GM18526 (cell line): ENCODE results near the gene A3GALT2.

Experiments used
- POLR2A ChIP-seq: IDR thresholded peaks from 3 replicates; pipeline ENCODE4 v1.6.1; 2011; ENCODE audit not compliant: insufficient read length; ENCODE audit errors: extremely low read depth

The A3GALT2 gene

DNA sequence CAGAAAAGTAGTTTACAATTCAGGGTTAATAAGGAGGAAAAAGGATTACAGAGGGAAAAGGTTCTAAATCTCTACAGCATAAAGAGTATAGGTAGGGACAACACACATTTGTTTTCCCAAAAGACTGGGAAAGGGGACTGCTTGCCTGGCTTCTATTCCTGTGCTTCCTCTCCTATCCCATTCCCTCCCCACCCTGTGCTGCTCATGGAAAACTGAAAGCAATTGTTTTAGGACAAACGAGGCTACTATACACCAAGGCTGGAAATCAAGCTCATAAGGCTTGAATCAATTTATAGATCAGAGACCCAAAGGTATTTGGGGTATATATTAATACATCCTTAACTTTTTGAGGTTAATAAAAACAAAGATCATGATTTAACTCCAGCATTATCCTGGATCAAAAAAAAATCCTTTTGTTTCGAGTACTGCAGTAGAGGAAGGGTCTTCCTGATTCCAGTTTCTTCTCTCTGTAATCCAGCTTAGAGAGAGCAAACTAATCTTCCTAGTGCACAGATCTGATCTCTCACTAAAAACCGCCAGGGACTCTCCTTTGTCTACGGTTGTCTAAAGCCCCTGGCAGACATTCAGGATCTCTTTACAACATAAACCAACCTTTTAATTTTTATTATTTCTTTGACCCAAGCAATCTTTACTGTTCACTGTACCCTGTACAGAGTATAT is 37.4 kb upstream of the A3GALT2 start:
- no peak for TF ChIP-seq POLR2A

DNA sequence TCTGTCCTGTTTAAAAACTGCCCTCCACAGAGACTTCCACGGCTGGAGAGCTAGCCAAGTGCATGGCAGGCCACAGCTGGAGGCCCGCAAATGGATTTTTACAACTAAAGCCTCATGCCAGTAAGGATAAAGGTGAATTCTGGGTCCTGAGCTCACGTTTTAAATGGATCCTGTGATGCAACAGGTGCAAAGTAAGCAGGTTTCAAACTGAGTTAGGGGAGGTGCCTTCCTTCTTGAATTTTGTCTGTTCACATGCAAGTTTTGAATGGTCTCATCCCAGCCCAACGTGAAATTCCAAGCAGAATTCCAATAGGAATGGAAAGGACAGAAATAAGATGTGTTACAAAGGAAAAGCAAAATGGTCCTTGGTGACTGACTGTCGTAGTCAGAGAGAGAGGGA is 36.2 kb upstream of the A3GALT2 start:
- TF ChIP-seq POLR2A: no peak

GRCh38 chr1:33354707-33355316 is 33.9 kb upstream of the A3GALT2 start:
- TF ChIP-seq POLR2A: no peak

DNA sequence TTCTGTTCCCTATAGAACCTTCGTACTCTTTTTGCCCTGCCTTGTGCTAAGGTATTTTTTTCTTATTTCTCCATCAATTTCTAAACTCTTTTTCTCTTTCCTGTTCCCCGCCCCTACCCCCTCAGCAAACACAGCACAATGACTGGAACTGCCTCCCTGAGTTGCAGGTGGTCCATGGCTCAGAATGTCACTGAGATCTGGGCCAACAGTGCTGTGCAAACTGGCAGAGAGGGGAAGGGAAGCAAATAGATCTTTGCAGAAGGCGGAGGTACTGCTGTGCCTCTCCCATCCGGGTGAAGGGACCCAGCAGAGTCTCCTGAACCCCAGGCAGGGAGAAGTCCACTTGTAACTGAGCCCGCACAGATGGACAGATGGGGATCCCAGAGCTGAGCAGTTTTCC is 32.6 kb upstream of the A3GALT2 start:
- TF ChIP-seq POLR2A: no peak

DNA sequence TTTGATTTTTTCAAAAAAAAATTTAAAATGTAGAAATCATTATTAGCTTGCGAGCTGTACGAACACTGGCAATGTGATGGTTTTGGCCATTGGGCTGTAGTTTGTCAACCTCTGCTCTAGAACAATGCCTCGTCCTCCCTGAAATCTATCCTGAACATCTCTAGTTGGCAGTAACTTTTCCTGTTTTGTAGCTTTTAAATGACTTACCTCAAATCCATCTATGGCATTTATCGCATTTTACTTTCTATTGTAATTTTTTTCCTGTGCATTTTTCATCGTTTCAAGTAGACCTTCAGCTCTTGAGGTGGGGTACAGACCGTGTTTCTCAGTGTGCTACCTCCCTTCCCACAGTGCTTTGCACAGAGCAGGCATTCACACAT is 30.4 kb upstream of the A3GALT2 start:
- no peak for TF ChIP-seq POLR2A

DNA sequence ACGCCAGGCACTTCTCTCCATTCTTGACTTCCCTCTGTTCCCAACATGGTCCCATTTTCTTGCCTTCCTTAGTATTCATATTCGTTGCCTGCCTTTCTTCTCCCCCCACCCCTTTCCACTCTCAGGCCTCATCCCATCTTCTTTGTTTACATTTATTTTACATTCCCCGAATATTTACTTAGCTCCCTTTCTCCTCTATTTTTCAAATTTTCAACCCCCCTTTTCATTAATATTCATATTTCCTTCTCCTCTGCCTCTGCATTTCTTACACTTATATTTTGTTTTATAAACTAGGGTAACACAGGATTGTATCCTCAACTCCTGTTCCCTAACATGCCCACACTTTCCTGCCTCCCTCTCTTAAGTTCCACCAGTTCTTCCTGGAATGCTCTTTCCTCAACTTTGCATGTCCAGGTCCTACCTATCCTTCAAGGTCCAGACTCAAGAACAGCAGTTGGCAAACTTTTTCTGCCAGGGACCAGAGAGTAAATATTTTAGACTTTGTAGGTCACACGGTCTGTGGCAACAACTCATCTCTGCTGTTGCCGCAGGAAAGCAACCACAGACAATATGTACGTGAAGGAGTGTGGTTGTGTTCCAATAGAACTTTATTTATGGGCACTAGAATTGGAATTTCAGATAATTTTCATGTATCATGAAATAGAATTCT is 29.8 kb upstream of the A3GALT2 start:
- no peak for TF ChIP-seq POLR2A

DNA sequence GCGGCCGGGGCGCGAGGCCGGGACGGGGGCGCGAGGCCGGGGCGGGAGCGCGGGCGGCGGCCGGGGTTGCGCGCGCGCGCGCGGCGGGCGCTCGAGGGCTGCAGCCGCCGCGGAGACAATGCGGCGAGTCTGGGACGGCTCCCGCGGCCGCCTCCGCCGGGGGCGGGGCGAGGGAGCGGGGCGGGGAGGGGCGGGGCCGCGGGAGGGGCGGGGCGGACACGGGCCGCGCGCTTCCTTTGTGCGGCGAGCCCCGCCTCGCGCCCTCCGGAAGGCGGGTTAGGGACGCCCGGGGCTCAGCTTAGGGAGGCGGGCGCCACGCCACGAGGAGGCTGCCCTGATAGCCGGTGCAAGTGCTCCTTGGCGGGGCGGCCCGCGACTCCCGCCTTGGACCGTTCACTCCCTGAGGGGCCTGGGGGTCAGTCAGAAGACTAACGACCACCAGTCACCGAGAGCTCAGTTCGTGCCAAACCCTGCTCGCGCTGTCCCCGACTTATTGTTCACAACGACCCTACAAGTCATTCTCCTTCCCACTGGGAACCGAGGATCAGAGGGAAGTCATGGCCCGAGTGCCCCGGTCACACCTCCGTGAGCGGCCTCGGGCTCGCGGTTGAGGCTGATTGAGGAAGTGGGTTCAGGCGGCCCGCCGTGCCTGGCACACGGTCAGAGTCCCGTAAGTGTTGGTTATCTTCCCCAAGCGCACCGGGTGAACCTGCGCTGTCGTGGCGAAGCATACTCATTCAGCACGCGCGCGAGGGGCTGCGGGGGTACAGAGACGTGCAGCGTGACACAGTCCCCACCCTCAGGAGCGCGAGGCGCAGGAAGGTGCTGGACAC is 29.1 kb upstream of the A3GALT2 start:
- peak; percentile 88 for TF ChIP-seq POLR2A

DNA sequence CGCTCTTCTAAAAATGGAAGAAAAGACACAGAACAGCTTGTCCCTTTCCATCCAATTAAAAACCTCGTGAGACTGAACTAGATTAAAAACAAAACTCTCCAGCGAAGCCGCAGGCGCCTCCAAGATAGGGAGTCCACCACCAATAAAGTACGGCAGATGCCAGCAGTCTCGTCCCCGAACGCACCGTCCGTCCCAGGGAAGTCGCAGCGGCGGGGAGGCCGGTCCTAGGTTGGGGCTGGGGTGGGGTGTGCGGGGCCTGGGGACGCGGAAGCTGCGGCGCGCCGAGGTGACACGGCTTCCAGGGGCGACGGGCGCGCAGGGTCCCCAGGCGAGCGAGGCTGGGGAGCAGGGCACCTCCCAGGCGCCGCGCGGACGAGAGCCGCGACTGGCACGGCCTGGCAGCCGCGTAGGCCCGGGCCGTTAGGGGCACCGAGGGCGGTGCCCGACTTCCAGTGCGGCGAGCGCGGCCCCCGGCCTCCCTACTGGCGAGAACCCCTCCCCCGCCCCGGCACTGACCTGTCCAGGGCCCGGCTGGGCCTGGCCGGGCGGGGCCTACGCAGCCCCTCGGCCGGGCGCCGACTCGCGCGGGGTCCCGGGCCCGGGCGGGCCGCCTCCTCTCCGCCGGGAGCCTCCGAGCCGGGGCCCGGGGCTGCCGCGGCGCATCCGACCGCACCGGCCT is 28.3 kb upstream of the A3GALT2 start:
- TF ChIP-seq POLR2A: no peak

DNA sequence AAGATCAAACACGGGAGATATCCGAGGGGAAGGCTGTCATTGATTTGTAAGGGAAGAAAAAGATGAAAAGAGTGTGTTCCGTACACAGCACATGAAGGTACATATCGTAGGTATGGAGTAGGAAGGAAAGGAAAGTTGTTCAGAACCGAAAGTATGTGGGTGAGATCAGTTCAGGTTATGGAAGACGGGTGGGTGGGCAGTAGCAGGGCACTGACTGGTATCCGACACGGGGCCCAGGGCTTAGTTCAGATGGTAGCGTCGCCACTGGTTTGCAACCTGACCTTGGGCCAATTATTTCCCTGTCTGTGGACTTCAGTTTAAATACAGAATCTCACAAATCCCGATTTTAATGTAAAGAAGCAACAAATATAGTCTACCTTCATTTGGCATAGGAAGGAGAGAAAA is 27.8 kb upstream of the A3GALT2 start:
- no peak for TF ChIP-seq POLR2A

- TF ChIP-seq POLR2A: no peak
These were observed 27.3 kb upstream of the A3GALT2 start for GRCh38 chr1:33348194-33348593.

- no peak for TF ChIP-seq POLR2A
These were observed 26.7 kb upstream of the A3GALT2 start for GRCh38 chr1:33347650-33347992.

- TF ChIP-seq POLR2A: no peak
These were observed 26.2 kb upstream of the A3GALT2 start for GRCh38 chr1:33346927-33347649.

DNA sequence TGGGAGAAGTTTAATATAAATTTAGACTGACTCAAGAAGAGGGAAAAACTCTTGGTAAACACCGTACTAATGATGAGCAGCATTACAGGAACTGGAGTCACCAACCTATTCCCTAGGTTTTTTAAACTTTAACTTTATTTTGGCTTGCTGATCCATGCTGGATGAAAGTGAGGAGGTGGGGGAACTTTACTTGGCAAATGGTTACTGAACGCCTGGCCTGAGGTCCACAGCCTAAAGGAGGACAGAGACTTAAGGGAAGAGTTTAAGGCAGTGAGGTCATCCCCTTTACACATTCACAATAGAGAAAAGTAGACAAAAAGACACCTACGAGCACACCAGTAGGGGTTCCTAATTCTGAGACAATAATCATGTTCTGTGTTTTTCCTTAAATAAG is 25.6 kb upstream of the A3GALT2 start:
- TF ChIP-seq POLR2A: no peak

DNA sequence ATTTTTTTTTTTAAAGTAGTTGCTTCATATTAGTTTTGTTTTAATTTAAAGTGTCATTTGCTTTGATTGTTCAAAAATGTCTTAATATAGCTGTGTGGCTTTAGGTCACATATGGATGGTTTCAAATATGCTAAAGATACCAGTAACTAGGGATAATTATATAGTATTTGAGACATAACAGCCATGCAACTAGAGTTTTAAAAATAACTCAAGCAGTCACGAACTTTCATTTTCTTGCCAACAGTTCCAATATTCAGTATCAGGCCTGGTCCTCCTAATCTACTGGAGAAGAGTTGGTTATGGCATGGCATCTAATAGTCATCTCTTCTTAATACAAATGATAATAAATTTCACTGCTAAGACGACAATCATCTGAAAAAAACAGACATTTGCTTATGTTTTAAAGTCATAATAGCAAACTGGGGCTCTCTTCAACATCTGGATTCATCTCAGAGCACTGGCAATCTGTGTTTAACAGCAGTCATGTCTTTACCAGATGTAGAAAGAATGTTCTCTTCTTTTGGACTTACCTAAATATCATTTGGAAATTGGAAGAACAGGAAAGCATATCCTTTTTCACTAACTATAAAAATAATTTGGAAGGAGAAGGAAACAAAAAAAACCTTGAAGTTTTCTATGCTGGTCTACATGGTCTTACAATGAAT is 24.1 kb upstream of the A3GALT2 start:
- TF ChIP-seq POLR2A: no peak
